HG03064 (cell line): Measurements from ENCODE around the gene ABCB7.
"Not testable (repeated sequence)": the region's sequence is repeated elsewhere in the genome, so short reads cannot be mapped to it uniquely, and the experiment has no call there.

Experiments
- ATAC-seq: cut with Tn5 transposase; IDR thresholded peaks from one replicate; pipeline ENCODE4 v1.9.1; 2021; ENCODE audit warnings: low read depth; ENCODE audit not compliant: unreplicated experiment

Gene ABCB7

DNA sequence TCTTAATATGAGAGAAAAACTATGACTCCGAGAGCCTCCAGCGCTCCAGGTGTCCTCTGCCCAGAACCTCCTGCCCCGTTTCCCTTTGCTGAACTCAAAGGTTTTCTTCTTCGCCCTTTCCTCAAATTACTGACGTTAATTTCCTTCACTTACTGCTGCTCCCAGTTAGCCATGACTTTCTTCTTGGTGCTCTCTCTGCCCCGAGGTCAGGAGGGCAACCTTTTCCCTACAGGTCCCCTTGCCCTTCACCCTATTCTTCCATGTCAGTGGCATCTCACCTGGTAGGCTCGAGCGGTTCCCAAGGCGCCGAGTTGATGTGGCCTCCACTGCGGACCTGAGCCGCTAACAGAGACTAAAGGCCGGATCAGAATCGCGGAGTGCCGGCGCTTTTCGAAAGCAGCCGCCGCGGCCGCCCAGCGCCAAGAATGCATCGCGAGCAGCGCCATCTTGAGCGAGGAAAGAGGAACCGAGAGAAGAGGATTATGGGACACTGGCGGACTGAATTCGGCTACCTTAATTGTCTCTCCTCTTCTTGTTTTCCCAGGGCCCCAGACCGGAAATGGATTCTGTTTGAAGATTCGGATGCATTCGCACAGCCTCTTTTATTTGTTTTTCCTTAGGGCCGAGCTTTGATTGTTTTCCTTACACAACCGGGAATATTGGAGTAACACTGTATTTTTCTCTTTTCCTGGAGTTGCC lies at the start of gene ABCB7:
Gene ABCB7, minus strand, starts transcription at position 457 of the 699 bp plus-strand sequence. Its CDS starts 11 bp downstream, at position 446.
- ATAC-seq: peak; percentile 81

DNA sequence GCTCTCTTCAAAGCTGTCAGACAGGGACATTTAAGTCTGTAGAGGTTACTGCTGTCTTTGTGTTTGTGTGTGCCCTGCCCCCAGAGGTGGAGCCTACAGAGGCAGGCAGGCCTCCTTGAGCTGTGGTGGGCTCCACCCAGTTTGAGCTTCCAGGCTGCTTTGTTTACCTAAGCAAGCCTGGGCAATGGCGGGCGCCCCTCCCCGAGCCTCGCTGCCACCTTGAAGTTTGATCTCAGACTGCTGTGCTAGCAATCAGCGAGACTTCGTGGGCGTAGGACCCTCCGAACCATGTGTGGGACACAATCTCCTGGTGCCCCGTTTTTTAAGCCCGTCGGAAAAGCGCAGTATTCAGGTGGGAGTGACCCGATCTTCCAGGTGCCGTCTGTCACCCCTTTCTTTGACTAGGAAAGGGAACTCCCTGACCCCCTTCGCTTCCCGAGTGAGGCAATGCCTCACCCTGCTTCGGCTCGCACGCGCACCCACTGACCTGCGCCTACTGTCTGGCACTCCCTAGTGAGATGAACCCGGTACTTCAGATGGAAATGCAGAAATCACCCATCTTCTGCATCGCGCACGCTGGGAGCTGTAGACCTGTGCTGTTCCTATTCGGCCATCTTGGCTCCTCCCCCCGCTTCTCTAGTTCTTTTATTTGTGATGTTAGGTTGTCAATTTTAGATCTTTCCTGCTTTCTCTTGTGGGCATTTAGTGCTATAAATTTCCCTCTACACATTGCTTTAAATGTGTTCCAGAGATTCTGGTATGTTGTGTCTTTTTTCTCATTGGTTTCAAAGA lies 32.5 kb upstream of the ABCB7 start:
- not testable (repeated sequence) for ATAC-seq

DNA sequence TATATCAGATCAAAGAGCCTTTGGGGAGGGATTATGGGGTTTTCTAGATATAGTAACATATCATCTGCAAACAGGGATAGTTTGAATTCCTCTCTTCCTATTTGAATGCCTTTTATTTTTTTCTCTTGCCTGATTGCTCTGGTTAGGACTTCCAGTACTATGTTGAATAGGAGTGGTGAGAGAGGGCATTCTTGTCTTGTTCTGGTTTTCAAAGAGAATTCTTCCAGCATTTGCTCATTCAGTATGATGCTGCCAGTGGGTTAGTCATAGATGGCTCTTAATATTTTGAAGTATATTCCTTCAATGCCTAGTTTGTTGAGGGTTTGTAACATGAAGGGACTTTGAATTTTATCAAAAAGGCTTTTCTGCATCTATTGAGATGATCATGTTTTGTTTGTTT lies 25.6 kb upstream of the ABCB7 start:
- no peak for ATAC-seq

DNA sequence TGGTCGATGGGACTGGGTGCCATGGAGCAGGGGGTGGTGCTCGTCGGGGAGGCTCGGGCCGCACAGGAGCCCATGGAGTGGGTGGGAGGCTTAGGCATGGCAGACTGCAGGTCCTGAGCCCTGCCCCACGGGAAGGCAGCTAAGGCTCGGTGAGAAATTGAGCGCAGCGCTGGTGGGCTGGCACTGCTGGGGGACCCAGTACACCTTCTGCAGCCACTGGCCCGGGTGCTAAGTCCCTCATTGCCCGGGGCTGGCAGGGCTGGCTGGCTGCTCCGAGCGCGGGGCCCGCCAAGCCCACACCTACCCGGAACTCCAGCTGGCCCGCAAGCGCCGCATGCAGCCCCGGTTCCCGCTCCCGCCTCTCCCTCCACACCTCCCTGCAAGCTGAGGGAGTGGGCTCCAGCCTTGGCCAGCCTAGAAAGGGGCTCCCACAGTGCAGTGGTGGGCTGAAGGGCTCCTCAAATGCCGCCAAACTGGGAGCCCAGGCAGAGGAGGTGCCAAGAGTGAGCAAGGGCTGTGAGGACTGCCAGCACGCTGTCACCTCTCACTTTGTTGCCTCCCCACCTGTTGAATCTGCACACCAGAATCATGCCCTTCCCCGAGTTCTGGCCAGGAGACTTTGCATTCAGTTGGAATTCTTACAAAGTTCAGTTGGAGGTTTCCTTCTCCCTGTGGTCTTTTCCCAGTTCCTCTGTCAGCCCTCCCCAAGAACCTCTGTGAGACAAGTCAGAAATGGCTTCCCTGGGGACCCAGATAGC lies 23.6 kb upstream of the ABCB7 start:
- ATAC-seq: not testable (repeated sequence)

DNA sequence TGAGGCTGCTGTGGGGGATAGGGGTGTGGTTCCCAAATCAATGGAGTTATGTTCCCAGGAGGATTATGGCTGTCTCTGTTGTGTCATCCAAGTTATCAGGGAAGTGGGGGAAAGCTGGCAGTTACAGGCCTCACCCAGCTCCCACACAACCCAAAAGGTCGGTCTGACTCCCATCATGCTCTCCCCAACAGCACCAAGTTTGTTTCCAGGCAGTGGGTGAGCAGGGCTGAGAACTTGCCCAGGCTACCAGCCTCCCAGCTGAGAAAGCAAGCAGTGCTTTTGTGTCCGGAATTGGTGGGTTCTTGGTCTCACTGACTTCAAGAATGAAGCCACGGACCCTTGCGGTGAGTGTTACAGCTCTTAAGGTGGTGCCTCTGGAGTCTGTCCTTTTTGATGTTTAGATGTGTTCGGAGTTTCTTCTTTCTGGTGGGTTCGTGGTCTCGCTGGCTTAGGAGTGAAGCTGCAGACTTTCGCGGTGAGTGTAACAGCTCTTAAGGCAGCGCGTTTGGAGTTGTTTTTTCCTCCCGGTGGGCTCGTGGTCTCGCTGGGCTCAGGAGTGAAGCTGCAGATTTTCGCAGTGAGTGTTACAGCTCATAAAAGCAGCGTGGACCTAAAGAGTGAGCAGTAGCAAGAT lies 16.3 kb upstream of the ABCB7 start:
- not testable (repeated sequence) for ATAC-seq

DNA sequence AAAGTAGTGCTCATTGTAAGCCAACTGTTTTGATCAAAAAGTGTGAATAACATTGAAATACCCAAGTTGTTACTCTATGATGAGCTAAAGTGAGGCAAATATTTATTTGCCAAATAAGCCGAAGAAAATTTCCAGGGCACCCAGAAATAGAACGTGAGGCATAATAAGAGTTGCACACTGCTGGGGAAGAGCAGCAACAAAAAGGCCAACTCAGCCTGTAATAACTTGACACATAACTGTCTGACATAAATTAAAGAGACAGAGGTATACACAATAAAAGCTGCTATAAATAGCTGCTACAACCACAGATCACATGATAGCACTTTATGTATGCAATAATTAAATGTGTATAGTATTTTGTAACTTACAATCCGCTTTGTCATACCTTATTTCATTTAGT lies 2.0 kb upstream of the ABCB7 start:
- no peak for ATAC-seq

DNA sequence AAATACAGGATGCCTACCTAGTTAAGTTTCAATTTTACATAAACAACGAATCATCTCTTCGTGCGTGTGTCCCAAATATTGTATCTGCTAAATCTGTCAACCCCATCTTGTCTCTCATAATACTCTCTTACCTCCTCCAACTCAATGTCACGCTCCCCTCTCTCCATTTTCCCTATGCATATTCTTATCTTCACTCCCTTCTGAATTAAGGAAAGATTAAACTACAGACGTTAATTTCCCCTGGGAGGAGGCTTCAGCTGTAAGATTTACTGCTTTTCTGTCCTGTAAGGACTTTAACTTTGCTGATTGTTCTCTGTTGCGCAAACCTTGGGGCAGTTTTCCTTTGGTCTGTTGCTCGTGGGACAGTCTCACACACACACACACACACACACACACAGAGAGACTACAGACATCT lies 455 bp upstream of the ABCB7 start:
- ATAC-seq: no peak

DNA sequence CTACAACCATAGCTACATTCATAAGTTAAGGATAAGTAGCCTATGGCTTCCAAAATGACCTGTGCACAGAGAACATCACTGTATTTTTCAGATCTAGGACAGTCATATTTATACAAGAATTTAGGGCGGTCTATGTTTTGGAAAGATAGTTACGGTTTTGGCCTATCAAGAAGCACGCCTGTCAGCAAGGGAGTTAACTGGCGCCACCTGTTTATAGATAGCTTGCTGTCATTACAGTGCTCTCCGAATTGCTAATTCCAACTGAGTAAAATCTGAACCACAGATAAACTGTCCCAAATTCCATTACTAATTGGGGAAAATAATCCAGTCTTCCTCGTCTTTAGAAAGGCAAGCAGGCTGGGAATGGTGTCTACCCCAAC lies 646 bp downstream of the ABCB7 start:
- ATAC-seq: peak; percentile 29

DNA sequence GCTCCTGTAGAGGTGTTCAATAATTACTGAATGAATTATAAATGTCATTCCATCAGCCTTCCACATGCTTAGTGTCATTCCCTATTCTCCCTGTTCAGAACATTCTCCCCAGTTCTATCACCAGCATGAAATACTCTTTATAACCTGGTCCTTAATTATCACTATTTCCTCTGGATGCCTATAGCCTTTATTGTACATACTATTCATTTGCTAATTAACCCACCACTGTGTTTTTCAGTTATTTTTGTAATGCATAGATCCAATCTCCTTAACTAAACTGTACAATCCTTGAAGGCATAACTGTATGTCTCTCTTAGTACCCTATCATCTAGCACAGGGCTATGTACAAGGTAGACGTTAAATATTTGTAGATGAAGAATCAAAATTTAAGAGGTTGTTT lies 1.2 kb downstream of the ABCB7 start:
- ATAC-seq: no peak

DNA sequence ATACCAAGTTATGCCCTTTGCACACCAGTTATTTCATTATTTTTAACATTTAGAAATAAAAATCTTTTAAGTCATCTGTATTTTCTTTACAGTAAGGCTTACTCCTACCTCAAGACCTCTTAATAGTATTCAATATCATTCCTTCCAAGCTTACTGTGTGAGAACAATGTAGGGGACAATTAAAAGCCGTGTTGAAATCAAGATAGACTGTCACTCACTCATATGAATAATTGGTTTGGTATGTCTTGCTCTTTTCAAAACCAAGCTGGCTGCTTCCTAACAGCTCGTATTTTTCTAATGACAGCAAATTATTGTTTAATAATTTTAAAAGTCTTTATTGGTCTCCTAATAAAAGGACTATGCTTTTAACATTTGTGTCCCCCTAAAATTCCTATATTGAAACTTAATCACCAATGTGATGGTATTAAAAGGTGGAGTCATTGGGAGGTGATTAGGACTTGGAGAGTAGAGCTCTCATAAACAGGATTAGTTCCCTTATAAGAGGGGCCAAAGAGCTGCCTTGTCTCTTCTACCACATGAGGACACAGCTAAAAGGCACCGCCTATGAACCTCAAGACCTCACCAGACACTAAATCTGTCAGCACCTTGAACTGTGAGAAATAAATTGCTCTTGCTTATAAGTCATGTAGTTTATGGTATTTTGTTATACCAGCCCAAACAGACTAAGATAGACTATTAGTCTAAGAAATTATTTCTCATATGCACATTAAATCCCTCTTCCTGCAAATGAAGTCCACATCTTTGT lies 4.1 kb downstream of the ABCB7 start:
- no peak for ATAC-seq

DNA sequence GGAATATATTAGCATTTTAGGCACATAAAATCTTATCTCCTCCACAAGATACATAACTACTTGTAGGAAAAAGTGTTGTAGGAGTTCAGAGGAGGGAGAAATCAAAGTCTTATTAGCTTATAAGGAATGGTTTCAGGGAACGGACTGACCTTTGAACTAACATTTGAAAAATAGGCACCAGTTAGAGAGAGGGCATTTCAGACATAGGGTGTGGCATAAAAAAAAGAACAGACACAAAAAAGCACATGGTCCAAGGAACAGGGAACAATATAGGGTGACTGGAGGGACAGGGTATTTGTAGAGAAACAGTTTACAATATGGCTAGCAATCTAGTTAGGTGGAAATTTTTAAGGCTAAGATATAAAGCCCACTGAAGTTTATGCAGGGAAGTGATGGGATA lies 6.4 kb downstream of the ABCB7 start:
- ATAC-seq: no peak

DNA sequence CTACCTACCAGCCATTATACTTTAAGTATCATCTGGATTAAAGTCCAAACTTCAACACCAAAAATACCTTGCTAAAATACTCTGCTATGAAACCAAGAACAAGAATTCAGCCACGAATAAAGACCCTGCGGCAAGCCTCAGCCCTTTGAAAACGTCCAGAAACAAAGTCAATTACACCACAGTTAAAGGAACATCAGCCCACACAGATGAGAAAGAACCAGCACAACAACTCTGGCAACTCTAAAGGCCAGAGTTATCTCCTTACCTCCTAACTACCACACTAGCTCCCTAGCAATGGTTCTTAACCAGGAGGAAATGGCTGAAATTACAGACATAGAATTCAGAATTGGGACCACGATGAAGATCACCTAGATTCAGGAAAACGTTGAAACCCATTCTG lies 23.4 kb downstream of the ABCB7 start:
- ATAC-seq: no peak

DNA sequence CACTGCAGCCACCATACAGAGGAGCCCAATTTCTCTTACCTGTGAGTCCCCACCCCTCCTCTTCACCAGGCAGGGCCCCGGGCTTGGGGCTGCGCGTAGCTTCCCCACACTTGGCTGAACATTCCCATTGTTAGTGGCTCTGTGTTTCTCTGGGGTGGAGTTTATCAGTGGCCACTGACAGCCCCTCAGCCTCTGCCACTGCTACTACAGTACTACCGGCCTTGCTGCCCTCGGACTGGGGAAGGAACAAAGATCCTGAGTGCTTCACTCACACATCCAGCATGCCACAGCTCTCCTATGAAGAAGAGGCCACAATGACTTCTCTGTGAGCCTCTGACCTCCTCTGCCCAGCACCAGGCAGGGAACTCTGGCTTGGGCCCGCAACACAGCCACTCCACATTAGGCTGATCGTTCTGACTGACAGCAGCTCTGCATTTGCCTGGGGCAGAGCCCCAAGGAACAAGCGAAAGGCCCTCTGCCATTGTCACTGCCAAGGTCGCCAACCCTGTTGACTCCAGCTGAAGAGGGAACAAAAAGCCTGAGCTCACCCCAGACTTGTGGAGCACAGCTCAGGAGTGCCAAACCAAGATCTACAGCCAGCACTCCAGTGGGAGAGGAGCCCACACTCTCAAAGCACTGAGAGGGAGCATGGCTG lies 24.0 kb downstream of the ABCB7 start:
- ATAC-seq: no peak

DNA sequence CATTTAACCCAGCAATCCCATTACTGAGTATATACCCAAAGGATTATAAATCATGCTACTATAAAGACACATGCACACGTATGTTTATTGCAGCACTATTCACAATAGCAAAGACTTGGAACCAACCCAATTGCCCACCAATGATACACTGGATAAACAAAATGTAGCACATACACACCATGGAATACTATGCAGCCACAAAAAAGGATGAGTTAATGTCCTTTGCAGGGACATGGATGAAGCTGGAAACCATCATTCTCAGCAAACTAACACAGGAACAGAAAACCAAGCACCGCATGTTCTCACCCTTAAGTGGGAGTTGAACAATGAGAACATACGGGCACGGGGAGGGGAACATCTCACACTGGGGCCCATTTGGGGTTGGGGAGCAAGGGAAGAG lies 27.0 kb downstream of the ABCB7 start:
- not testable (repeated sequence) for ATAC-seq

DNA sequence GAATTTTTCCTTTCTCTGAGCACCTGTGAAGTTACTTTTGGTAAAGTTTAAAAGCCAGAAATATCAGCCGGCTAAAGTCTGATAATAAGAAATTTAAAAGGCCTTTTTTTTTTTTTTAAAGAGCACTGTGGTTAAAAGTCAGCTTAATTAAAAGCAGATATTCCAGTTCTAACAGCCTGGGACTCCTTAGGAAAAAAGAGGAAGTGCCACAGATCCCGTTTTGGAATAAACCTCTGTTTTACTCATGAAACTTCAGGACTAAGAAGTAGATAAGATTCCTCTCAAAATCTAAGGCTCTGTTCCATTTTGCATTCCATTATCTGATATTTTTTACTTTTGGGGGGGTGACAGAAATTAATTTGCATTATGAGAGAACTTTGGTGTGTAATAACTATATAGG lies 37.8 kb downstream of the ABCB7 start:
- ATAC-seq: no peak

DNA sequence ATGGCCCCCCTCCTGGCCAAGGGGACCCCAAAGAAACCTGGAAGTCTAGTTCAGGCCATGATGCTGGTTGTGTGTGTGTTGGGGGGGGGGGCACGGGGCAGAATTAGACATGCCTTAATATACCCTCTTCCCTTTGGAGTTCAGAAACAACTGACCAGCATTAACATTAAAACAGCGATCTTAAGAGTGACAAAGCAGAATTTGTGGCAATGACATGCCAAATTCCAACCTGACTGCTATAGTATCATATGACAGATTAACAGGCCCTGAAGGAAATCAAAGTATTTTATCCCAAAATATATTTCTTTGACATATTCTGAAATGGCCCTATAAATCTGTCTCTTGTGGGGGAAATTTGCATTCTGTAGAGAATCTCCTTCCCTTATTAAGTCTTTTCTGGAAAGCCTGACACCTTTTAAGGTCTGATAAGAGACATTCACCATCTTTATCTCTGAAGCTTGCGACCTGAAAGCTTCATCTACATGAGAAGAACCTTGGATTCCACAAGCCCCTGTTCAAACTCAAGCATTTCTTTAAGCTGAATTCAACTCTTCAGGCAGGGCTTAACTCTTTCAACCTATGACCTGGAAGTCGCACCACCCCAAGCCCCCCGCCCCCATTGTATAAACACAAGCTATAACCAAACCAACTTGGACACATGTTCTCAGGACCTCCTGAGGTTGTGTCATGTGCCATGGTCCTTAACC lies 40.2 kb downstream of the ABCB7 start:
- ATAC-seq: no peak

DNA sequence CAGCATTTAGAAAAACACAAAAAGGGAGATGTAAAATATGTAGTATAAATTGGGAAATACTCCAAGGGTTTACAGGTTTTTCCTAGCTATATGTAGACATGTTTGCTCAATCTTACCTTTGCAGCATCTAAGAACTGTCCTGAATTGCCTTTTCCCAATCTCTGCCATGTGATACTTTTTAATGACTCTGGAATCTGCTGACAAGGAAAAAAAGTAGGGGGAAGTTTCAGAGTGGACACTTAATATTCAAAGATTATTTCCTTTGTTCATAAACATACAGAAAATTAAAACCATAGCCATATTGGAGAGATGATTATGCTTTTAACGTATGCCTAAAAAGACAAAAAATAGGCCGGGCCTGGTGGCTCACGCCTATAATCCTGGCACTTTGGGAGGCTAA lies 41.4 kb downstream of the ABCB7 start:
- no peak for ATAC-seq

DNA sequence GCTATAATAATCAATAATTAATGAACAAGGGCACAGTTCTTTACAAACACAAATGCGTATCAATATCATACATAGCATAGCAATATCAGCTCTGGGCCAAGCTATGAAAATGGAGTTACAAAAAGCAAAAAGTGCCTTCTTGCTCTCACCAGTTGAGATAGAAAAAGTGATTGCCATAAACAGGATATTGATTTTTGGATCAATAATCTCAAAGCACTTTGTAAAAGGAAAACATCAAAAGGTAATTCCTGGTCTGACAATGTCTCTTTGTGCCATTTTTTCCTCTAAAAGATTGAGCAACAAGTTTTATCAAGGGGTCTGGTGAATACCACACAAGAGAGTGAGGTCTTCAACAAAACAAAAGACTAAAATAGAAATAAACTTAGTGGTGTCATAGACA lies 42.4 kb downstream of the ABCB7 start:
- ATAC-seq: no peak

DNA sequence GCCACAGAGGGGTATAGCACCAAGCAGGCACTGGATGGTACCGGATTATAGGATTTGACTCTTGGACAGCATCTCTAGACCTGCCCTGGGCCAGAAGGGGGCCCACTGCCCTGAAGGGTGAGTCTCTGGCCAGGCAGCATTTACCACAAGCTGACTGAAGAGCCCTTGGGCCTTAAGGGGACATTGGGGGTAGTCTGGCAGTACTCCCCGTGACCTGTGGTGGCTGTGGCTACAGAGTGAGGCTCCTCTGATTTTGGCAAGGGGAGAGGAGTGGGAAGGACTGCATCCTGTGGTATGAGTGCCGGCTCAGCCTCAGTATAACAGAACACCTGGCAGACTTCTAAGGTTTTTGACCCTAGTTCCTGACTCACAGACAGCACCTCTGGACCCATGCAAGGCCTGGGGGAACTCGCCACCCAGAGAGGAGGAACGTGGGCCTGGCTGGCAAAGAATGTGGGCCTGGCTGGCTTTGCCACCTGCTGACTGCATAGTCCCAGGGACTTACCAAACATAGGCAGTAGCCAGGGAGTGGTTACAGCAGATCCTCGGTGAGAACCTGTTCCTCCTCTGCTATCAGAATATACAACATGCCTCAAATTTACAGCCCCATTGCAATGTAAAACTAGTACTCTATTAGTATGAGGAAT lies 48.1 kb downstream of the ABCB7 start:
- no peak for ATAC-seq
